GM21526 (cell line): ENCODE measurements around the gene GHR.

Experiments
- ATAC-seq: cut with Tn5 transposase; IDR thresholded peaks from one replicate; pipeline ENCODE4 v1.9.1; 2021; ENCODE audit warnings: moderate library complexity; ENCODE audit not compliant: unreplicated experiment, low FRiP score

GHR gene

GRCh38 chr5:42423285-42424165, at the start of gene GHR:
GHR (plus strand) TSS chr5:42423439; CDS start chr5:42565875, 142,436 bp downstream.
- peak; percentile 71 for ATAC-seq

DNA sequence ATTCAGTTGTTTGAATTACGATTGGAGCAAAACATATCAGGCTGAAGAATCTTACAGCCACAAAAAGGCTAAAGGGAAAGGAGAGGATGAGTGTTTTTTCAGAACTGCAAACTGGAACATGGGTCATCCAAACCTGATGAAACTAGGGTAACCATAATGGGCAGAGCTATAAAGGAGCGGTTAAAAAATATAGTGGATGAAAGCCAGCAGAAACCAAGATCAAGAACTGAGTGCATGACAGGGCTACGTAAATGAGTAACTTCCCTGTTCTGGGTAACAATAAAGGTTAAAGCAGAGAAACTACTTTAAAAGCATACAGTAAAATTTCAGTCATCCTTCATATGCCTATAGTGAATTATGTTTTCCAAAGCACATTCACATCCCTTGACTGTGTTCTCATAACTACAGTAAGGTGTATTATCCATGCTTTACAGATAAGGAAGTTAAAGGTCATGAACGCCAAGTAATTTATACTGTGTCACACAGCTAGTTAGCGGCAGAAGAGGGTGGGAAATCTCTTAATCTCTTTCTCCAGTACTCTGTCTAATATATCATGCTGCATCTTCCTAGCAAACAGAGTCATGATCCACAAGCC, 48.5 kb upstream of the GHR start:
- no peak for ATAC-seq

- no peak for ATAC-seq
Measured at GRCh38 chr5:42377496-42377895, 45.7 kb upstream of the GHR start.

DNA sequence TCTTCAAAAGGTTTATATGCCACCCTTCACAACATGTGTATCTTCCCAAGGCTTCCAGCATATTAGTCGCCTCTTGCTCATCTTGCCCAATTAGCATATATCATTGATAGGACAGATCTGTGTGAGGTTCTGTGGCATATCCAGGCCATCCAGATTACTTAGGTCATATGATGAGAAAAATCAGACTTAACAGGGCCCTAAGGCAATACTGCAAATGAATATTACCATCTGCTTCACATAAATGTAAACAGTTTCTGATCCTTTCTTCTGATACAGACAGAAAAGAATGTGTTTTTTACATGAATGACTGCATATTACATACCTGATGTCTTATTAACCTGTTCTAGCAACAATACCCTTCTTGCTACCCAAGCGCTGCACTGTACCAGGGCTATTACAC, 41.3 kb upstream of the GHR start:
- no peak for ATAC-seq

DNA sequence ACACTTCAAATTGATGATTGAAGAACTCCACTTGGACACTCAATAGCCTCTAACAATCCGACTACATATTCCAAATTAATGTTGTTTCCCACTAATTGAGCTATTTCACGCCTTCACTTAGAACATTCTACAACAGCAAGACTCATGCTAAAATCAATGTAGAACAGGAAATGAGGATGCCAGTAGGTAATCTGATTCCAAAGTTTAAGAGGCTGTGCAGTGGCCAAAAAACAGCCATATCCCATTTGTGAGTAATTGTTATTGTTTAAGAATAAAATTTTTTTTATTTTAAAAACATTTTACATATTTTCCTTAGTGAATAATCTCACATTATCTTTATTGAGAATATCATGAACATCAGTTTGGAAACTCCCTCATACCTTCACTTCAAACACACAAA, 35.7 kb upstream of the GHR start:
- ATAC-seq, result no peak

DNA sequence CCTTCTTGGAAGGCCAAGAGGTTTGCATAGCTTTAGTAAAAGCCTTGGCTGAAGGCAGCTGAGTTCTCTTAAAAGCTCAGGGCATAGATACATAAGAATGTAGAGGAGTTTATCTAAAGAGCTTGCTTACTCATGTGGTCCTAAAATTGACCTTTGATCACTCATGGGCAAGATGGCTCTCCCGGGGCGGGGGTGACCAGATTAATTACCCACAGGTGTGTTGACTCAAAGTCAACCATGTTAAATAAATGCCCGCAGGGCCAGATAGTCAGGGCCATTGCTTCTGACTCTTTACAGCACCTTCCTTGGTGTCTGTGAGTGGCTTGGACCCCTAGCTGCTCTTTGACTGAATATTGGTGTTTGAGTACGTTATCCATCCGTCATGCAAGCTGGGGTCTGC, 33.1 kb upstream of the GHR start:
- no peak for ATAC-seq

DNA sequence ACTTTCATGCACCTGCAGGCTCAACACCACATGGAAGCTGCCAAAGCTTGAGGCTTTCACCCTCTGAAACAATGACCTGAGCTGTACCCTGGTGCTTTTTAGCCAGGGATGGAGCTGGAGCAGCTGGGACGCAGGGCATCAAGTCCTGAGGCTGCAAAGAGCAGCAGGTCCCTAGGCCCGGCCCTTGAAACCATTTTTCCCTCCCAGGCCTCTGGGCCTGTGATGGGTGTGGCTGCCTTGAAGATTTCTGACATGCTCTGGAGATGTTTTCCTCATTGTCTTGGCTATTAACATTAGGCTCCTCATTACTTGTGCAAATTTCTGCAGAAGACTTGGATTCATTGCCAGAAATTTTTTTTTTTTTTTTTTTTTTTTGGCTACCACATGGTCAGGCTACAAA, 30.3 kb upstream of the GHR start:
- no peak for ATAC-seq

DNA sequence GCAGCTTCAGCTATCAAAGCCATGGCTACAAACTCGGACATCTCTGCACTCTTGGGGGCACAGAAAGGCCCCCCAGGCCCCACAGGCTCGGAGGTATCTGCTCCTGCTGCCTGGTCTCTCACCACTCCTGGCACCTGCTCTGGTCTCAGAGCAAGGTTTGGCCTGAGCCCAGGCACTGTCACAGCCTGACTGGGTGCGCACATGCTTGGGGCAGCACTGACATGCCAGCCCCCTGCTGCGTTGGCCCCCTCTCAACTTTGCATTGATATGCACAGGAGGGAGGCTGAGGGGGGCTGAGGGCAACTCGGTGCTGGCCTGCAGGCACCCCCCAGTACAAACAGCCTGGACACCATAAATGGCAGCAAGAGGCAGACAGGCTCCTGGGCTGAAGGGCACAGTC, 27.1 kb upstream of the GHR start:
- ATAC-seq, result no peak

DNA sequence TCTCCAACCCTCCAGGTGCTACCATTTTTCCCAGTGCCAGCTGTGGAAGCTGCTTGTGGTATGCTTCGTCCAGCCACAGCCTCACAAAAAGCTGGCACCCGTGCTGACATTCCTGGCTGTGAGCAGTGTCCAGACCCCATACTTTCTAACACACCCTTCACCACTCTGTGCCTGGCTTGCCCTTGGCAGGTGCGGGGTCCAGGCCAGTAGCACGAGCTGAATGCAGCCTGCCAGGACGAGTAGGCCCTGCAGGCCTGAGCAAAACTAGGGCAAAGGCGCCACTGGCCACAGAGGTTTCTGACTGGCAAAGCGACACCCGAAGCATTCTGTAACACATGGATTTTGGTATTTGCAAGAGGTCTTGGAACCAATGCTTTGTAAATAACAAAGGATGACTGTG, 26.0 kb upstream of the GHR start:
- ATAC-seq, result no peak

DNA sequence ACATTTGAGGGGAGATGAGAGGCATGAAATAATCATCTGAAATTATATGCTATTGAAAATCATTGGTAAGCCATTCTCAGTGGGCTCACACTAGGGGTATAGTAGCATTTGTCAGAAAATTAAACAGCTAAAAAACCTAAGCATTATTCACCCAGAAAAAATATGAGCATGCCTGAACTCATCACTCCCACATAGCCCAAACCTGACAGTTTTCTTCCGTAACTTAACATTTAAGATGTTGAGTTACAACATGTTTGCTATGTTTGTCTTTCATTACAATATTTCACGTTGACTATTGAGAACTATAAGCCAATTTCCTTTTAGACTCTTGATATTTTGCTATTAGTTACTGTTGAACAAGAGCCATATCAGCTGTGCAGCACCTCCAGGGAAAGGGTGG, 23.5 kb upstream of the GHR start:
- no peak for ATAC-seq

DNA sequence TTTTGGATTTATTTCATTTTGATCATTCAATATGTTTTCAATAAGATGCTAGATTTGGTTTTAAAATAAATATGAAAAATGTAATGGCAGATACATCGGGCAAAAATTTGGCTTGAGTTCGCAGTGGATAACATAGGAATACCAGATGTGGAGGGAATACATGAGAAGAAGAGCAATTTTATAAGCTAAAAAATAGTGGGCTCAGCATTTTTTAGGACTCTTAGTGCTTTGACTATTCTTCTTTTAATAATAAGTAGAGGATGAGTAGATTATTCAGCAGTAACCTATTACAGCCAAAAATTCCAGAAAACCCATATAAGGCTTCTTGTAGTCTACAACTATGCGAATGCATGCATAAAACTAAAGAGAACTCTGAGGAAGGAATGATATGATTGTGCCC, 22.8 kb upstream of the GHR start:
- ATAC-seq, result no peak

GRCh38 chr5:42403236-42403635, 20.0 kb upstream of the GHR start:
- no peak for ATAC-seq

DNA sequence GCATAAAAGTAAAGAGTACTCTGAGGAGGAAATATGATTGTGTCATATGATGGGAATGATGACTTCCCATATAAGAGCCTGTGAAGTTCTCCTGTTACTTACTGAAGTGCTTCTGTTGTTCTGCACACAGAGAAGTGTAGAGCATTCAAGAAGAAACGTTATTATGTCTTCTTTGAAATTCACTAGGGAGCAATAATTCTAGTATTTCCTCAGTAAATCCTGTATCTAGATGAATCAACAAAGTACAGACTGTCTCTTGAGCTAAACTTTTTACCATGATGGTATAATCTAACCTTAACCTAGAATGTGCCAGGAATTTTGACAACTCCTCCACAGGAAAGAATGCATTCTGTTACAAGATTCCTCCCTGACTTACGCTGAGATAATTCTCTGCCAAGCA, 18.9 kb upstream of the GHR start:
- ATAC-seq, result no peak

DNA sequence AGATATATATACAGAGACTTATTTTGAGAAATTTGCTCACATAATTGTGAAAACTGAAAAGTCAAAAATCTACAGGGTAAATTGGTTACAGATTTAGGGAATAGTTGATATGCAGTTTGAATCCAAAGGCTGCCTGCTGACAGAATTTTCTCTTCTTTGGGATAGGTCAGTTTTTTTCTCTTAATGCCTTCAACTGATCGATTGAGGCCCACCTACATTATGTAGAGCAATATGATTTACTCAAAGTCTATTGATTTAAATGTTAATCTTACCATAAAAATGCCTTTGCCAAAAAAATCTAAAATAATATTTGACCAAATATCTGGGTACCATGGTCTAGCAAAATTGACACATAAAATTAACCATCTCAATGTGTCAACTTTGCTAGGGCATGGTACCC, 3.9 kb upstream of the GHR start:
- no peak for ATAC-seq

DNA sequence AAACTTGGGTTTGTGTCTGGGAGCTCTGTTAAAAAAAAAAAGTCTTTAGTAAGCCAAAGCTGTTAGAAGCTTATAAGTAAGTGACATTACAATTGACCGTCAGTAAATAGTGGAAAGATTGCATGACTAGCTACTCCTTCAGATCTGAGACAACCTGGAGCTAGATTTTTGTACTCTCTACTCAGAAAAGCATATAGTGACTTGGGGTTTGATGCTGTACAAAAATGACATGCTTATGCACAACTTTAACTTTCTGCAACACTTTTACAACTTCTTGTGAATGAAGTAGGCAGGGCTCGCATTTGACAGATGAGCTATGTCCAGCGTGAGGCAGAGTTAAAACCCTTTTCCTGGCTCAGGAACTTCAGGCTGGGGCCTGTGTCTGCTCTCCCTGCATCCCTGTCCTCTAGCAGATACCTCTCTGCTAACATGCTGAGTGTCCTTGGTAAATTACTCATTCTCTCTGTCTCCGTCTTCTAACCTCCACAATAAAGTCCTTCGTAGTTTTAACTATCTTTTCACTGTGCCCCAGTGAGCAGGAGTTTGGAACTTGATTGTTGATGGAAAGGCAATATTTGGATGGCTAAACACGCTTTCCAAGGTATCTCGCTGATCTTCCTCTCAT, 471 bp upstream of the GHR start:
- no peak for ATAC-seq

GRCh38 chr5:42426016-42426415, 2.8 kb downstream of the GHR start:
- ATAC-seq, result no peak

DNA sequence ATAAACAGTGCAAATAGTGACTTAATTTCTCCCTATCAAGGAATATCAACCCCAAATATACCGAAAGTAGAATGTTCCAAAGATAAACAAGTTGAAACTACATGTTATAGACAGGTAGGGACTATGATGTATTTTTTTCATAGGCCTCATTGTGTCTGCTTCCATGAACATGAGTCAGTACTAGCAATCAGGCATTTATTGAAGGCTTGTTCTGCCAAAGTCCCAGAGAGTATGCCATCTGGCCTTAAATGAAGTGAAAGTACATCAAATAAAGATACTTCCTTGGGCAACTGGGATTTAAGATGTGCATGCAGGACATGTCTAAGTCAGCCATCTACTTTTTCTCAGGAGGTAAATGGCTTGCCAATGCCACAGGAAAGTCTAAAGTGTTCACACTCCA, 6.5 kb downstream of the GHR start:
- no peak for ATAC-seq

DNA sequence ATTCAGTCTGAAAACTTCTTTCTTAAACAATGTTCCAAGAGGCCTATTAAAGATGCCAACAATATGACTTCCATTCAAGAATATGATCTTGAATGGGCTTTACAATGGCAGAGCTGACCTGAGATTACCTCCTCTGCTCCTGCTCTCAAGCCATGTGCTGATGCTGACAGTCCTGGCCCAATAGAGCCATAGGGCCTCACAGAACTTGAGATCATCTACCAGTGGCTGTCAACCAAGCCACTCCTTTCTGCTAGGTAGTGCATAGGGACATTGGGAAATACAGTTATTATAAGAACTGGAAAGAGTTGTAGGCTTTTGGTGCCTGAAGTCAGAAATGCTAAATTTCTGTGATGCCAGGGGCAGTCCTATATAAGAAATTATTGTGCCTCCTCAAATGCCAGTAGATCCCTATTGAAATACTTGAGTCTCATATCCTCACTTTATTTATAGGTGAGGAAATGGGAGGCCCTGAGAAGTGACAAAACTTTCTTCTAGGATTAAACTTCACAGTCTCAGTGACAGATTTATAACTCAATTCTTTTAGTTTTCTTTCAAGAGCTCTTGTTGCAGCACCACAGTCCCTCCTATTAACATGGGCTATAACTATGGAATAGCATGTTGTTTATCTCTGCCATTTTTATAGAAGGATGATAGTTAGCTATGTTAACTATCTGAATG, 10.9 kb downstream of the GHR start:
- ATAC-seq, result no peak

DNA sequence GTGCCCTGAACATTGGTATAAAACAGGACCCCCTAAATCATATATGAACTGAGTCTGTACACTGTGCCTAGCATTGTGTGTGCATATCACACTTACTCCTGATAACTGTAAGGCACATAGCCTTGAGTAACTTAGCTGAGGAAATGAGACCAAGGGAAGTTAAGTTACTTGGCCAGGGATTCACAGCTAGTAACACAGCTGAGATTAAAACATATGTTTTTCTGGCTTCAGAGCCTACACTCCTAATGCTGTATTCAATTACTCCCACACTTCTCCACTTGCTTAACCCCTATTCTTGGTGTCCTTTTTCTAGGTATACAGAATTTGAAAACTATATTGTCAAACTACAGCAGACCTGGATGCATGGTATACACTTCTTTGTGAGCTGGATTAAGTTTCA, 12.8 kb downstream of the GHR start:
- ATAC-seq, result no peak

DNA sequence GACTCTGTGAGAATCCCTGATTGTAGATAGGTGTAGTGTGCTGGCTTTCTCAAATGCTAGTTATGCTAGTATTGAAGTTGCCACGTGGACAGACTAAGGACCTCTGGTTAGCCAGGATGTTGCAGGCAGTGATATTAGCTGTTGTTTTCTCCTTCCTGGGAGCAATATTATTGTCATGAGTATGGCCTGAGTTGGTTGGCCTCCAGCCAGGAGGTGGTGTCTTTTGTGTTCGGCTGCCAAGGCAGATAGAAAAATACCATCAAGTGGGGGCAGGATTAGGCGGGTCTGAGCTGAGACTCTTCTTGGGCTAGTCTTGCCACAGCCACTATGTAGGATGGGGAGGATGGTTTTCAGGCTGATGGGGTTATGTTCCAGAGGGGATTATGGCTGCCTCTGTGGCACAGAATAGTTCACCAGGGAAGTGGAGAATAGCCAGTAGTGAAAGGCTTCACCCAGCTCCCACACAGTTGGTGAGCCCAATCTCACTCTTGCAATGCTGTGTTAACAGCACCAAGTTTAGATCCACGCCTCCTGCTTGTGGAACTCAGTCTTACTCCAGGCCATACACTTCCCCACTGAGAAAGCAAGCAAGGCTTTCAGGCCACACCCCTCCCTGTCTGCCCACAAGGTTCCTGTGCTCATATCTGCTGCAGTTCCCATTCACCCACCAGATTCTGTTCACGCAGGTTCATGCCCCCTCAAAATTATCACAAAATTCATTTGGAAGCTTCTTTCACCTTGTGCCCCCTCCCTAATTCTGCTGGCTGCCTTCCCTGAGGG, 31.2 kb downstream of the GHR start:
- no peak for ATAC-seq

- no peak for ATAC-seq
Measured at GRCh38 chr5:42461033-42461432, 37.8 kb downstream of the GHR start.
